ENCODE measurements around the gene KCNMA1. TPM values are rescaled to one million over a fixed set of nuclear protein-coding genes. Genes with fewer than 3 reads are reported as not detected.

KCNMA1 gene
- total and polyA plus RNA-seq, 9 of the 15 experiments (the other 6 are each of a cell fraction or from before 2014, with no cell fraction given), result 0.01 to 0.95 (median 0.15) TPM; not detected in 4

GRCh38 chr10:77586719-77587415 is 50.7 kb downstream of the KCNMA1 start:
- Histone ChIP-seq H3K9me3 (replicated peaks; ENCODE audit: control insufficient read depth, insufficient read depth, low read depth, low read length) (no peaks in the 10 kb centered on the region), H3K9ac (ENCODE audit: insufficient read depth in 1 of 2, low read depth in 2 of 2, low read length in 2 of 2) (no peak overlapping the region), H3K27me3 (ENCODE audit: control insufficient read depth in 2 of 2, insufficient read depth in 2 of 2, low read length in 2 of 2) (peaks cover 2 to 12% of the 10 kb centered on the region in 2 experiments; a peak in 2 of 5 replicates), H3K4me1 (replicated peaks in 1 of 2; ENCODE audit: control insufficient read depth in 2 of 2, insufficient read depth in 2 of 2, low read length in 2 of 2) (peaks cover 0 to 3% of the 10 kb centered on the region in 2 experiments; a peak in 2 of 5 replicates), H3K27ac (ENCODE audit: extremely low read depth, low read depth, low read length) (no peak overlapping the region), H3K4me2 (ENCODE audit: insufficient read depth, low read length) (no peak overlapping the region), H4K20me1 (replicated peaks; ENCODE audit: control insufficient read depth, insufficient read depth, low read length) (no peaks in the 10 kb centered on the region), H3K4me3 (no peak overlapping the region), H3K9me1 (ENCODE audit: control insufficient read depth, insufficient read depth, low read length) (no peaks in the 10 kb centered on the region), H2AFZ (ENCODE audit: low read depth, low read length) (no peak overlapping the region), H3K36me3 (ENCODE audit: control insufficient read depth, insufficient read depth, low read length) (no peaks in the 10 kb centered on the region), H3K79me2 (ENCODE audit: control insufficient read depth, insufficient read depth, low read length) (no peaks in the 10 kb centered on the region)
- BruUV-seq (replicated peaks), result no TSS peak
- ATAC-seq (peak; percentile 51), DNase-seq (ENCODE audit: extremely low read depth in 1 of 4, low spot score in 3 of 4) (no peak), FAIRE-seq (no peak)
- POLR2A ChIA-PET, result interaction anchor here (1.3 kb wide), 1 partner anchor 26 kb away, joined by 3 read pairs; no protein-coding TSS in a partner anchor
- in situ Hi-C loops (cut with MboI), result no loop called here
- 7% methylated on average over 7 of the region's 7 CpGs for WGBS (ENCODE audit: insufficient coverage, low coverage, missing lambda C conversion rate)
- CTCF ChIA-PET (ENCODE audit: low intra/inter-chr PET ratio), result no interaction called here
- intact Hi-C loops (cut with micrococcal nuclease), result no loop called here
- TF ChIP-seq RAD21 (CRISPR knock-in tag; conservative IDR thresholded peaks at IDR 0.05 in 1 of 2, IDR thresholded peaks at IDR 0.05 in 1 of 2) (0 out of 4 replicates have a peak, but pooled peaks of 1 of the 2 experiments have one; percentile 4), ZC3H4 (CRISPR knock-in tag; IDR thresholded peaks at IDR 0.05; ENCODE audit: borderline replicate concordance) (no peak), CEBPG (CRISPR knock-in tag; IDR thresholded peaks at IDR 0.05) (peak; percentile 56; the same call in 1 of the 2 replicates), CEBPG (tag; conservative IDR thresholded peaks at IDR 0.05 in 1 of 2, IDR thresholded peaks at IDR 0.05 in 1 of 2) (peak; percentile 67 to 88), SRF (CRISPR knock-in tag; IDR thresholded peaks at IDR 0.05) (no peak), IRF9 (tag; IDR thresholded peaks at IDR 0.05) (peak; percentile 54; the same call in 1 of the 2 replicates), MYC (IDR thresholded peaks at IDR 0.05; ENCODE audit: low read depth, low read length) (peak; percentile 47; the same call in 1 of the 2 replicates), MYC (CRISPR knock-in tag; IDR thresholded peaks at IDR 0.05; ENCODE audit: borderline replicate concordance, low read depth) (no peak), USF2 (CRISPR knock-in tag; IDR thresholded peaks at IDR 0.05) (peak; percentile 67), ZNF655 (CRISPR knock-in tag; IDR thresholded peaks at IDR 0.05) (no peak), RFX1 (IDR thresholded peaks at IDR 0.05) (no peak), CEBPB (tag; IDR thresholded peaks at IDR 0.05) (peak; percentile 84), FOXA3 (CRISPR knock-in tag; conservative IDR thresholded peaks at IDR 0.05 in 1 of 2, IDR thresholded peaks at IDR 0.05 in 1 of 2) (peak in 1 of 2 experiments; percentile 74; a peak in 2 of 4 replicates), ATF3 (IDR thresholded peaks at IDR 0.05) (peak; percentile 58; the same call in 1 of the 2 replicates), ATF3 (CRISPR knock-in tag; conservative IDR thresholded peaks at IDR 0.05) (no peak)
